GM12878 (cell line): Measurements from ENCODE around the gene PPP2R5B.

Experiments
- ATF3 ChIP-seq: IDR thresholded peaks from 2 replicates; pipeline ENCODE4 v1.6.1; 2011; ENCODE audit warnings: low read depth, mild to moderate bottlenecking, low read length, moderate library complexity, borderline replicate concordance; ENCODE audit errors: extremely low read depth
- CTCF ChIP-seq, 3 experiments: IDR thresholded peaks in 2 of 3; conservative IDR thresholded peaks in 1 of 3; 2 replicates each; pipeline ENCODE4 v1.5.1; 2011; ENCODE audit warnings: low read depth in 3 of 3, low read length in 3 of 3, mild to moderate bottlenecking in 3 of 3, control low read depth in 2 of 3, moderate library complexity in 2 of 3, inconsistent platforms in 1 of 3, mixed read lengths in 1 of 3; ENCODE audit not compliant: control insufficient read depth in 2 of 3, insufficient read depth in 1 of 3; ENCODE audit errors: extremely low read depth in 1 of 3
- EZH2 ChIP-seq: IDR thresholded peaks from 2 replicates; pipeline ENCODE4 v1.6.1; 2012; ENCODE audit warnings: low read depth, mild to moderate bottlenecking, control low read depth, inconsistent platforms, low read length, borderline replicate concordance; ENCODE audit not compliant: control insufficient read depth
- MTA3 ChIP-seq: IDR thresholded peaks from 2 replicates; pipeline ENCODE4 v1.6.1; 2012; ENCODE audit warnings: low read length, inconsistent platforms, borderline replicate concordance
- NFYB ChIP-seq: IDR thresholded peaks from 2 replicates; pipeline ENCODE4 v1.6.1; 2011; ENCODE audit warnings: low read depth, mild to moderate bottlenecking, low read length, improper control_type of control experiment, moderate library complexity; ENCODE audit not compliant: insufficient read depth
- NR2C2 ChIP-seq: IDR thresholded peaks from 2 replicates; pipeline ENCODE4 v1.6.1; 2011; ENCODE audit warnings: borderline replicate concordance, low read depth; ENCODE audit not compliant: control insufficient read depth, insufficient read length
- POLR2AphosphoS5 ChIP-seq: IDR thresholded peaks from 2 replicates; pipeline ENCODE4 v1.6.1; 2011; ENCODE audit warnings: mild to moderate bottlenecking, low read length, inconsistent platforms
- RUNX3 ChIP-seq: IDR thresholded peaks from 2 replicates; pipeline ENCODE4 v1.6.1; 2012; ENCODE audit warnings: low read length, inconsistent platforms
- SMAD1 ChIP-seq: fragments of 450-650 bp; IDR thresholded peaks from 2 replicates; pipeline ENCODE4 v1.6.1; 2018; ENCODE audit warnings: mild to moderate bottlenecking, low read depth; ENCODE audit not compliant: partially characterized antibody
- SMC3 ChIP-seq: IDR thresholded peaks from 2 replicates; pipeline ENCODE4 v1.6.1; 2011; ENCODE audit warnings: low read length, improper control_type of control experiment, borderline replicate concordance
- SP1 ChIP-seq: IDR thresholded peaks from one replicate; pipeline ENCODE4 v1.6.1; 2011; ENCODE audit warnings: low read depth, low read length
- SREBF1 ChIP-seq: IDR thresholded peaks from 2 replicates; pipeline ENCODE4 v1.6.1; 2012; ENCODE audit warnings: mild to moderate bottlenecking, low read length
- SRF ChIP-seq, 2 experiments: IDR thresholded peaks; 2 replicates each; pipeline ENCODE4 v1.6.1; 2011; ENCODE audit warnings: low read depth in 2 of 2, low read length in 2 of 2, mild to moderate bottlenecking in 1 of 2, moderate library complexity in 1 of 2
- ZNF687 ChIP-seq: fragments of 450-650 bp; IDR thresholded peaks from 2 replicates; pipeline ENCODE4 v1.6.1; 2017; ENCODE audit warnings: mild to moderate bottlenecking, moderate library complexity

- TF ChIP-seq SMAD1 (no peak), CTCF (IDR thresholded peaks at IDR 0.05 in 2 of 3, conservative IDR thresholded peaks at IDR 0.05 in 1 of 3; ENCODE audit: control insufficient read depth in 2 of 3, extremely low read depth in 1 of 3, insufficient read depth in 1 of 3, low read depth in 3 of 3, low read length in 3 of 3) (no peak), NFYB (no peak), EZH2 (no peak), NR2C2 (no peak), ZNF687 (no peak), RUNX3 (no peak), SP1 (no peak), SREBF1 (no peak), MTA3 (no peak), SRF (IDR thresholded peaks at IDR 0.05; ENCODE audit: low read depth in 2 of 2, low read length in 2 of 2) (no peak), POLR2AphosphoS5 (no peak), SMC3 (no peak), ATF3 (no peak)
These were observed 36.2 kb downstream of the PPP2R5B start for GRCh38 chr11:64960719-64961118.
